T-helper 1 cell treated with Interleukin-12 subunit alpha and Interleukin-12 subunit beta and Interleukin-4 antibody, amounts not matched to agents 30 μg/mL and 1 μg/mL, for 36 hours (primary cell): ENCODE measurements around the gene UROD.
A peak's percentile ranks its signal among the peaks of the same experiment; 100 is the strongest.

Experiments
- H3K27ac Mint-ChIP-seq: one replicate; pipeline ENCODE4 v1.8.0; 2021; ENCODE audit warnings: mild to moderate bottlenecking, mixed read lengths
- H3K27me3 Mint-ChIP-seq: one replicate; pipeline ENCODE4 v1.8.0; 2021; ENCODE audit warnings: low read depth, mixed read lengths
- H3K36me3 Mint-ChIP-seq: one replicate; pipeline ENCODE4 v1.8.0; 2021; ENCODE audit warnings: low read depth, mixed read lengths
- H3K4me1 Mint-ChIP-seq: one replicate; pipeline ENCODE4 v1.8.0; 2021; ENCODE audit warnings: low read depth, mixed read lengths
- H3K4me3 Mint-ChIP-seq: one replicate; pipeline ENCODE4 v1.8.0; 2021; ENCODE audit warnings: mild to moderate bottlenecking, moderate library complexity, mixed read lengths
- H3K9me3 Mint-ChIP-seq: one replicate; pipeline ENCODE4 v1.8.0; 2021; ENCODE audit warnings: mixed read lengths

The UROD gene

GRCh38 chr1:45002650-45003645 is 9.1 kb upstream of the UROD start:
- Mint-ChIP-seq H3K36me3 (peaks cover 28% of the 10 kb centered on the region), H3K27me3 (no peaks in the 10 kb centered on the region), H3K27ac (no peak overlapping the region), H3K9me3 (no peaks in the 10 kb centered on the region), H3K4me3 (no peak overlapping the region), H3K4me1 (peaks cover 9% of the 10 kb centered on the region)

GRCh38 chr1:45003741-45004140 is 8.3 kb upstream of the UROD start:
- Mint-ChIP-seq H3K4me1 (peaks cover 9% of the 10 kb centered on the region), H3K27ac (no peak overlapping the region), H3K9me3 (no peaks in the 10 kb centered on the region), H3K36me3 (peaks cover 28% of the 10 kb centered on the region), H3K4me3 (no peak overlapping the region), H3K27me3 (no peaks in the 10 kb centered on the region)

GRCh38 chr1:45004281-45004920 is 7.7 kb upstream of the UROD start:
- no peaks in the 10 kb centered on the region for H3K27me3 Mint-ChIP-seq
- no peak overlapping the region for H3K4me3 Mint-ChIP-seq
- H3K4me1 Mint-ChIP-seq = peaks cover 9% of the 10 kb centered on the region
- H3K27ac Mint-ChIP-seq = no peak overlapping the region
- H3K36me3 Mint-ChIP-seq = peaks cover 34% of the 10 kb centered on the region
- no peaks in the 10 kb centered on the region for H3K9me3 Mint-ChIP-seq

DNA sequence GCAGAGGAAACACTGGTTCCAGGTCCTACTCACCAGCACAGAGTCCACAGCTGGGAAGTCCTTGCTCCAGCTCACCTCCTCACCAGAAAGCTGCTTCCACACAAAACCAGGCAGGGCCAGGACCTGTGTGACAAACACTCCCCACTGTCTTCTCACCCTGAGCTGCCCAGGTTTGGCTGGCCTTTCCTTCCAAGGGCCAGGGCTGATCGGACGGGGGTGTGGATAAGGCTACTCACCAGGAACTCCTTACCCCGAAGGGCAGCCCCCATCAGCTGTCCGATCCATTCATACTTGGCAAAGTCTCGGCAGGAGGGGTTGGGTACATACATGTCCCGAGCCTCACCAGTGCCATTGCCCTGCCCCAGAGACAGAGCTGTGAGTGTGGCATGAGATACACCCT is 6.3 kb upstream of the UROD start:
- no peak overlapping the region for H3K27ac Mint-ChIP-seq
- H3K4me3 Mint-ChIP-seq = no peak overlapping the region
- H3K4me1 Mint-ChIP-seq = peaks cover 13% of the 10 kb centered on the region
- H3K27me3 Mint-ChIP-seq = no peaks in the 10 kb centered on the region
- H3K36me3 Mint-ChIP-seq = peaks cover 34% of the 10 kb centered on the region
- H3K9me3 Mint-ChIP-seq = no peaks in the 10 kb centered on the region

DNA sequence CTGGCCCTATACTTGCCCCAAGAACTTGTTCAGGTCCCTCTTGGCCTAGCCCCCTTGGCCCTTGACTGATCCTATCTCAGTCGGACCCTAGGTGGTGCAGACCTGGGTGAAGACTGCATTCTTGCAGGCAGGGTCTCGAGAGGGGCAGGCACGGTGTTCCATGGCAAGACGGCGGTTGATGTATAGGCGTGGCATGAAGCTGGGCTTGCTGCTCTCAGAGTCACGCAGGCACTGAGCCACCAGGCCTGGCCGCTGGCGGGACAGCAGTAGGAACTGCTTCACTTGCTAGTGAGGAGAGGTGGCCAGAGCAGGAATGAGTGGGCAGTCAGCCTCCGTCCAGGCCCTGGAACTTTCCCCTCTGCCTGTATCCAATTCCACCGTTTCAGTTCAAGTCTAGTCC is 4.7 kb upstream of the UROD start:
- H3K27ac Mint-ChIP-seq = no peak overlapping the region
- H3K9me3 Mint-ChIP-seq = no peaks in the 10 kb centered on the region
- H3K36me3 Mint-ChIP-seq = peaks cover 31% of the 10 kb centered on the region
- no peaks in the 10 kb centered on the region for H3K27me3 Mint-ChIP-seq
- H3K4me1 Mint-ChIP-seq = peaks cover 17% of the 10 kb centered on the region
- H3K4me3 Mint-ChIP-seq = no peak overlapping the region

GRCh38 chr1:45008076-45008475 is 4.0 kb upstream of the UROD start:
- H3K4me3 Mint-ChIP-seq = no peak overlapping the region
- H3K9me3 Mint-ChIP-seq = no peaks in the 10 kb centered on the region
- H3K36me3 Mint-ChIP-seq = peaks cover 25% of the 10 kb centered on the region
- H3K27ac Mint-ChIP-seq = no peak overlapping the region
- H3K27me3 Mint-ChIP-seq = no peaks in the 10 kb centered on the region
- peaks cover 20% of the 10 kb centered on the region for H3K4me1 Mint-ChIP-seq

- Mint-ChIP-seq H3K36me3 (peaks cover 23% of the 10 kb centered on the region), H3K27me3 (no peaks in the 10 kb centered on the region), H3K27ac (no peak overlapping the region), H3K9me3 (no peaks in the 10 kb centered on the region), H3K4me3 (no peak overlapping the region), H3K4me1 (peaks cover 21% of the 10 kb centered on the region)
These were observed 3.5 kb upstream of the UROD start for GRCh38 chr1:45008516-45008915.

DNA sequence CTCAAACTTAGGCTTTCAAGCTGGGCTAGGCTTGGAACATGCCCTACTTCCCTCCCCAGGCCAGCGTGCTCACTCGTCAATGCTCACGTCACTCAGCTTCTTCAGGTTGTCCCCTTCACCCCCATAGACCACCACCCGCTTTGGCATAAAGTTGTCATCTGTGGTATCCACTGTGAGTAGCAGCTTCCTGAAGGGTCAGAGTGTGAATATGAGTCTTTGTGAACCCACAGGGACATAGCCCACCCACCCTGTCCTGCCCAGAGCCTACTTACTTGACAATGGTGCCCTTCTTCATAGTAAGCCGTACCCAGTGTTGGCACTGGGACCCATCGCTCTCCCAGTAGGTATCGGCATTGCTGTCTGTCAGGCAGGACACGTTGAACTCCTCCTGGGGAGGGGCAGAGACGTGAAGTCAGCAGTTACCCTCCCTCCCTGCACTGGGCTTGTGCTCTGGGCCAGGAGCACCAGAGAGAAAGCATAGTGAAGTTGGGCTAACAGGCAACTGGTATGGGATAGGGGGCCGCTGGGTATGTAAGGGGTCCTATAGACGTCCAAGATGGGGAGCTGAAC is 2.7 kb upstream of the UROD start:
- peaks cover 25% of the 10 kb centered on the region for H3K4me1 Mint-ChIP-seq
- H3K27me3 Mint-ChIP-seq = no peaks in the 10 kb centered on the region
- peaks cover 25% of the 10 kb centered on the region for H3K36me3 Mint-ChIP-seq
- H3K4me3 Mint-ChIP-seq = peak overlapping the region; percentile 86
- H3K9me3 Mint-ChIP-seq = no peaks in the 10 kb centered on the region
- H3K27ac Mint-ChIP-seq = no peak overlapping the region

GRCh38 chr1:45009956-45010854 is 1.8 kb upstream of the UROD start:
- Mint-ChIP-seq H3K9me3 (no peaks in the 10 kb centered on the region), H3K36me3 (peaks cover 21% of the 10 kb centered on the region)

GRCh38 chr1:45010855-45011811 is 921 bp upstream of the UROD start, which contains the start of gene HECTD3:
Gene HECTD3, minus strand, starts transcription at chr1:45011324. Its CDS starts 67 bp downstream, at chr1:45011257.
- Mint-ChIP-seq H3K27ac (peak within 1 kb of the TSS; percentile 80), H3K27me3 (no peaks in the 10 kb centered on the region), H3K36me3 (peaks cover 18% of the 10 kb centered on the region), H3K4me3 (peak within 1 kb of the TSS; percentile 86), H3K4me1 (peaks cover 28% of the 10 kb centered on the region), H3K9me3 (no peaks in the 10 kb centered on the region)

More at GRCh38 chr1:45009956-45010854, 1.8 kb upstream of the UROD start:
- Mint-ChIP-seq H3K4me1 (peaks cover 28% of the 10 kb centered on the region), H3K4me3 (peak overlapping the region; percentile 86), H3K27me3 (no peaks in the 10 kb centered on the region), H3K27ac (peak overlapping the region; percentile 56)

DNA sequence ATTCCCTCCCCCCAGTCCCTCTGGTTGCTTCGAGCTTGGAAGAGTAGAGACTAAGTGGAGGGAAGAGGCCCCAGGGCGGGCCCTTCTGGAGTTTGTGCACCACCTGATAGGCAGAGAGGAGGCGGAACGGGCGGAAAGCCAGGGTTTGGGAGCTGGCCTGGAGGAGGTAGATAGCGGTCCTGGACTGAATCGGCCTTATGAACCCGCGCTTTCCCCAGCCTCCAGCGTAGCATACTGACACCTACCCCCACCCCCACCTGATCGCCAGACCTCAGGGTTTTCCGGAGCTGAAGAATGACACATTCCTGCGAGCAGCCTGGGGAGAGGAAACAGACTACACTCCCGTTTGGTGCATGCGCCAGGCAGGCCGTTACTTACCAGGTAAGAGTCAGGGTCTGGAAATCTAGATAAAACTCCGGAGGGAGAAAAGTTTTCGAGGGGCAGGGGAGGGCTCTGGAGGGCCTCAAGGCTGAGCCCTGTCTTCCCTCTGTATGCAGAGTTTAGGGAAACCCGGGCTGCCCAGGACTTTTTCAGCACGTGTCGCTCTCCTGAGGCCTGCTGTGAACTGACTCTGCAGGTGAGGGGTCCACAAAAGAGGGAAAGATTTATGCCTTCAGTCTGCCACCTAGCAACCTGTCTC is 705 bp downstream of the UROD start:
- Mint-ChIP-seq H3K27ac (peak overlapping the region; percentile 80), H3K36me3 (peaks cover 15% of the 10 kb centered on the region), H3K27me3 (no peaks in the 10 kb centered on the region), H3K4me3 (peak overlapping the region; percentile 80), H3K9me3 (no peaks in the 10 kb centered on the region), H3K4me1 (peaks cover 28% of the 10 kb centered on the region)

DNA sequence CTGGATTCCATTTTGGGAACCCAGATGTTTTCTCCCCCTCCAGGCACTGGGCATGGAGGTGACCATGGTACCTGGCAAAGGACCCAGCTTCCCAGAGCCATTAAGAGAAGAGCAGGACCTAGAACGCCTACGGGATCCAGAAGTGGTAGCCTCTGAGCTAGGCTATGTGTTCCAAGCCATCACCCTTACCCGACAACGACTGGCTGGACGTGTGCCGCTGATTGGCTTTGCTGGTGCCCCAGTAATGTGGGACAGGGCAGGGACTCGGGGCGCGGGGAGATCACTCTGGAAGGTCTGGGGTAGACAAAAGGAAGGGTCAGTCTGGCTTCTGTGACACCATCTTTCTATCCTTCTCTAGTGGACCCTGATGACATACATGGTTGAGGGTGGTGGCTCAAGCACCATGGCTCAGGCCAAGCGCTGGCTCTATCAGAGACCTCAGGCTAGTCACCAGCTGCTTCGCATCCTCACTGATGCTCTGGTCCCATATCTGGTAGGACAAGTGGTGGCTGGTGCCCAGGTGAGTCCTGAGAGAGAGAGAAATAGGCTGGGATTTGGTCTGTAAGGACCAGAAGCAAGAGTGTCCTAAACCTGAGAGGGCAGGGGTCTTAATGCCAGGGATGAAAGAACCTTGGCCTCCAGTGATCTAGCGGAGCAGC is 1.6 kb downstream of the UROD start:
- peaks cover 31% of the 10 kb centered on the region for H3K4me1 Mint-ChIP-seq
- H3K27ac Mint-ChIP-seq = peak overlapping the region; percentile 12
- peak overlapping the region; percentile 80 for H3K4me3 Mint-ChIP-seq
- H3K27me3 Mint-ChIP-seq = no peaks in the 10 kb centered on the region
- H3K36me3 Mint-ChIP-seq = peaks cover 13% of the 10 kb centered on the region
- no peaks in the 10 kb centered on the region for H3K9me3 Mint-ChIP-seq
